ENCODE measurements around the gene DNASE1L1.
"Not testable (repeated sequence)": the region's sequence is repeated elsewhere in the genome, so short reads cannot be mapped to it uniquely, and the experiment has no call there.

Gene DNASE1L1

GRCh38 chrX:154388649-154389048 lies 20.4 kb downstream of the DNASE1L1 start:
- DNase-seq; H3K9me3 Mint-ChIP-seq; H3K4me3 Mint-ChIP-seq; H3K27ac Mint-ChIP-seq; H3K4me1 Mint-ChIP-seq (ENCODE audit: low read depth); H3K36me3 Mint-ChIP-seq (ENCODE audit: low read depth); H3K27me3 Mint-ChIP-seq: not testable (repeated sequence)

DNA sequence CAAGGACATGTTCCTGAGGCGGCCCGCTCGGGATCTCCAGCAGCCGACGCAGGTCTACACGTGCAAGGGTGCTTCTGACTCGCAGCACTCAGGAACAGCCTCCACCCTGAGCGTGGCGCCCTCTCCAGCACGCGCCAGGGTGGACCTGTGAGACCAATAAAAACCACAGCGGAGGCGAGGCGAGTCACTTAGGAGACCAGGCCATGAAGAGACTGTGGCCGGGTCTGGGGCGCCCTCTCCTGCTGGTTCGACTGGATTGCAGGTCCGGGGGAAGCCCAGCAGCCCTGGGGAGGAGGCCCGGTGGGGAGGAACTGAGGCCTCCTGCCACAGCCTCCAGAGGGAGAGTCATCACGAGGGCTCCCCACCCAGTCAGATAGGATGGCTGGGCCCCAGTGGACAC lies 21.0 kb downstream of the DNASE1L1 start:
- H3K4me3 Mint-ChIP-seq; H3K27me3 Mint-ChIP-seq; H3K4me1 Mint-ChIP-seq (ENCODE audit: low read depth); DNase-seq; H3K9me3 Mint-ChIP-seq; H3K36me3 Mint-ChIP-seq (ENCODE audit: low read depth); H3K27ac Mint-ChIP-seq: not testable (repeated sequence)

GRCh38 chrX:154384284-154384892 lies 24.7 kb downstream of the DNASE1L1 start:
- Mint-ChIP-seq H3K4me3 (no peak overlapping the region), H3K36me3 (ENCODE audit: low read depth) (peaks cover 24% of the 10 kb centered on the region), H3K27ac (peak overlapping the region; percentile 29), H3K27me3 (peaks cover 4% of the 10 kb centered on the region), H3K9me3 (no peaks in the 10 kb centered on the region), H3K4me1 (ENCODE audit: low read depth) (peaks cover 22% of the 10 kb centered on the region)
- DNase-seq = peak; percentile 28

- DNase-seq = peak; percentile 25
- peaks cover 24% of the 10 kb centered on the region for H3K36me3 Mint-ChIP-seq (ENCODE audit: low read depth)
- H3K9me3 Mint-ChIP-seq = no peaks in the 10 kb centered on the region
- H3K27me3 Mint-ChIP-seq = peaks cover 4% of the 10 kb centered on the region
- no peak overlapping the region for H3K4me3 Mint-ChIP-seq
- no peak overlapping the region for H3K27ac Mint-ChIP-seq
- H3K4me1 Mint-ChIP-seq (ENCODE audit: low read depth) = peaks cover 22% of the 10 kb centered on the region
Measured at GRCh38 chrX:154383359-154384283, 25.4 kb downstream of the DNASE1L1 start.

DNA sequence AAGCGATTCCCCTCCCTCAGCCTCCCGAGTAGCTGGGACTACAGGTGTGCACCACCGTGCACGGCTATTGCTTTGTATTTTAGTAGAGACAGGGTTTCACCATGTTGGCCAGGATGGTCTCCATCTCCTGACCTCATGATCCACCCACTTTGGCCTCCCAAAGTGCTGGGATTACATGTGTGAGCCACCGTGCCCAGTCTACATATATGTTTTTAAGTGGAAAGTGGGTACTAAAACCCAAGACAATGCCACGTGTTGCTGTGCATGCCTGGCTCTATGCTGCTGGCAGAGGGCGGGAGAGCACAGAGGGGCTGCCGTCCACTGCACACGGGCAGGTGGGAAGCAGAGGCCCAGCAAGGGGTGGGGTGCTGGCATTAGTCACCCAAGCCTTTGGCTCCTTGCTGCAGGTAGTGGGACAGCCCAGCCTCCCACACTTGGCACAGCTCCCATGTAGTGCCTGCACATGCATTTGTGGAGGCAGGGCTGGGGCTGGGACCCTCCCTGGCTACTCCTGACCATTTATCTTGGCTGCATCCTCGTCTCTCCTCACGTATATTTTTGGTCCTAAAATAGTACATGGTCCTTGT lies 26.5 kb downstream of the DNASE1L1 start:
- Mint-ChIP-seq H3K27ac (peak overlapping the region; percentile 44), H3K36me3 (ENCODE audit: low read depth) (peaks cover 24% of the 10 kb centered on the region), H3K4me1 (ENCODE audit: low read depth) (peaks cover 24% of the 10 kb centered on the region), H3K9me3 (no peaks in the 10 kb centered on the region), H3K27me3 (peaks cover 4% of the 10 kb centered on the region), H3K4me3 (no peak overlapping the region)
- DNase-seq = no peak

DNA sequence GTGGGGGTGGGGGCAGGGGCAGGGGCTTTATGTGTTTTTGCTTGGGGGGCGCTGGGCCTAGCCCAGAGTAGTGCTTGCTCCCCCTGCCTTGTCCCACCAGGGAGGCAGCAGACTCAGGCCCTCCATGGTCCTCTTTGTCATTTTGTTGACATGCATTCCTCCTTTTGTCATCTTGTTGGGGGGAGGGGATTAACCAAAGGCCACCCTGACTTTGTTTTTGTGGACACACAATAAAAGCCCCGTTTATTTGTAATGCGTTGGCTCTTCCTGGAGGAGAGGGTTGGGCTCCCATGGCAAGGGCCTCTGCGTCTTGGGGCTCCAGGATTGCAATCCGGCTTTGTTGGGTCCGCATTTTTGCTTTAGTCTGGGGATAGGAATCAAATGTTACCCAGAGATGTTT lies 27.8 kb downstream of the DNASE1L1 start:
- Mint-ChIP-seq H3K36me3 (ENCODE audit: low read depth) (peaks cover 24% of the 10 kb centered on the region), H3K27ac (no peak overlapping the region), H3K9me3 (no peaks in the 10 kb centered on the region), H3K27me3 (peaks cover 4% of the 10 kb centered on the region), H3K4me1 (ENCODE audit: low read depth) (peaks cover 28% of the 10 kb centered on the region), H3K4me3 (no peak overlapping the region)
- DNase-seq = no peak

GRCh38 chrX:154380787-154381186 lies 28.3 kb downstream of the DNASE1L1 start:
- H3K27me3 Mint-ChIP-seq = peaks cover 4% of the 10 kb centered on the region
- H3K36me3 Mint-ChIP-seq (ENCODE audit: low read depth) = peaks cover 24% of the 10 kb centered on the region
- H3K27ac Mint-ChIP-seq = peak overlapping the region; percentile 94
- H3K4me3 Mint-ChIP-seq = peak overlapping the region; percentile 86
- DNase-seq = no peak
- no peaks in the 10 kb centered on the region for H3K9me3 Mint-ChIP-seq
- H3K4me1 Mint-ChIP-seq (ENCODE audit: low read depth) = peaks cover 28% of the 10 kb centered on the region

DNA sequence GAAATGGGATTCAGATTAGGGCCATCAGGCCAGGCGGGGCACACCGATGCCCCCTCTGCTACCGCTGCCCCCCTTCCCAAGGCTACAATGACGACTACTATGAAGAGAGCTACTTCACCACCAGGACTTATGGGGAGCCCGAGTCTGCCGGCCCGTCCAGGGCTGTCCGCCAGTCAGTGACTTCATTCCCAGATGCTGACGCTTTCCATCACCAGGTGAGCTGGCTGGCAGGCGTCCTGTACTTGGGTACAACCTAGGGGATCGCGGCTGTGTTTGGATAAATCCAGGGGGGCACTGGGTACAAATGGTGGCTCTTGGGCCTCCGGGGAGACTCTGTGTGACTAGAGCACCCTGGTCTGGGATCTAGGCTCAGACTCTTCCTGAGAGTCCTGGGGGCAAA lies 28.9 kb downstream of the DNASE1L1 start:
- Mint-ChIP-seq H3K4me3 (peak overlapping the region; percentile 86), H3K36me3 (ENCODE audit: low read depth) (peaks cover 24% of the 10 kb centered on the region), H3K9me3 (no peaks in the 10 kb centered on the region), H3K27ac (peak overlapping the region; percentile 94), H3K27me3 (peaks cover 4% of the 10 kb centered on the region), H3K4me1 (ENCODE audit: low read depth) (peaks cover 30% of the 10 kb centered on the region)
- DNase-seq = no peak

DNA sequence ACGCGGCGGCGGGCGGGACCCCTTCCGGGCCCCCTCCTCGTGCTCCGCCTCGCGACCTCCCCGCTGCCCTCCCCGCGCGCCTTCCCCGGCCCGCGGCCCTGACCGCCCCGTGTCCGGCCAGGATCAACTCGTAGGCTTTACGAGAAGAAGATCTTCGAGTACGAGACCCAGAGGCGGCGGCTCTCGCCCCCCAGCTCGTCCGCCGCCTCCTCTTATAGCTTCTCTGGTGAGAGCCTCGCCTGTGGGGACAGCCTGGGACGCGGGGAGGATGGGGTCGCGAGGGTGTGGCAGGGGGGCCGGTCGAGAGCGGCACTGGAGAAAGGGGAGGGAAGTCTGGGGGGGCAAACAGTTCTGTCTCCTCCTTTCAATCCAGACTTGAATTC lies 29.5 kb downstream of the DNASE1L1 start:
- Mint-ChIP-seq H3K9me3 (no peaks in the 10 kb centered on the region), H3K36me3 (ENCODE audit: low read depth) (peaks cover 24% of the 10 kb centered on the region), H3K27me3 (peaks cover 4% of the 10 kb centered on the region), H3K4me1 (ENCODE audit: low read depth) (peaks cover 29% of the 10 kb centered on the region), H3K4me3 (peak overlapping the region; percentile 86), H3K27ac (peak overlapping the region; percentile 94)
- DNase-seq = no peak

DNA sequence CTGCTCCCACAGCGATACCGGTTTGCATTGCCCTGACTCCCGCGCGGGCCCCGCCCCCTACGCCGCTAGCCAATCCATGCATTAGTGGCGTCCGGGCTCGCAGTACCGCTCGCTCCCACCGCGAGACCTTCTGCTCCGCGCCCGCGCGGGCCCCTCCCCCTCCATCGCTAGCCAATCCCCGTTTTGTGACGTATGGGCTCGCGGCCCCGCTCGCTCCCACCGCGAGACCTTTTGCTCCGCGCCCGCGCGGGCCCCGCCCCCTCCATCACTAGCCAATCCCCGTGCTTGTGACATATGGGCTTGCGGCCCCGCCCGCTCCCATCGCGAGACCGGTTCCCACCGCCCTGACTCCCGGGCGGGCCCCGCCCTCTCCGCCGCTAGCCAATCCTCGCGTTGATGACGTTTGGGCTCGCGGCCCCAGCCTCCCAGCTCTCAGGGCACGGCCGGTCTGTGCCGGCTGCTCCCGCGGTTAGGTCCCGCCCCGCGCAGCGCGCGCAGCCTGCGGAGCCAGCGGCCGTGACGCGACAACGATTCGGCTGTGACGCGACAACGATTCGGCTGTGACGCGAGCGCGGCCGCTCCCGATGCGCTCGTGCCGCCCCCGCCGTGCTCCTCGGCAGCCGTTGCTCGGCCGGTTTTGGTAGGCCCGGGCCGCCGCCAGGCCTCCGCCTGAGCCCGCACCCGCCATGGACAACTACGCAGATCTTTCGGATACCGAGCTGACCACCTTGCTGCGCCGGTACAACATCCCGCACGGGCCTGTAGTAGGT lies 30.1 kb downstream of the DNASE1L1 start, which contains the start of gene EMD:
Gene EMD, plus strand, starts transcription at position 497 of the 770 bp plus-strand sequence. Its CDS starts 190 bp downstream, at position 687.
- H3K9me3 Mint-ChIP-seq = no peaks in the 10 kb centered on the region
- peaks cover 28% of the 10 kb centered on the region for H3K4me1 Mint-ChIP-seq (ENCODE audit: low read depth)
- peak; percentile 95 for DNase-seq
- peak within 1 kb of the TSS; percentile 86 for H3K4me3 Mint-ChIP-seq
- peaks cover 4% of the 10 kb centered on the region for H3K27me3 Mint-ChIP-seq
- H3K36me3 Mint-ChIP-seq (ENCODE audit: low read depth) = peaks cover 24% of the 10 kb centered on the region
- peak within 1 kb of the TSS; percentile 94 for H3K27ac Mint-ChIP-seq

GRCh38 chrX:154378059-154378798 lies 30.8 kb downstream of the DNASE1L1 start:
- peaks cover 31% of the 10 kb centered on the region for H3K4me1 Mint-ChIP-seq (ENCODE audit: low read depth)
- no peaks in the 10 kb centered on the region for H3K27me3 Mint-ChIP-seq
- no peaks in the 10 kb centered on the region for H3K9me3 Mint-ChIP-seq
- no peak for DNase-seq
- peak overlapping the region; percentile 91 for H3K27ac Mint-ChIP-seq
- peaks cover 24% of the 10 kb centered on the region for H3K36me3 Mint-ChIP-seq (ENCODE audit: low read depth)
- H3K4me3 Mint-ChIP-seq = peak overlapping the region; percentile 86

DNA sequence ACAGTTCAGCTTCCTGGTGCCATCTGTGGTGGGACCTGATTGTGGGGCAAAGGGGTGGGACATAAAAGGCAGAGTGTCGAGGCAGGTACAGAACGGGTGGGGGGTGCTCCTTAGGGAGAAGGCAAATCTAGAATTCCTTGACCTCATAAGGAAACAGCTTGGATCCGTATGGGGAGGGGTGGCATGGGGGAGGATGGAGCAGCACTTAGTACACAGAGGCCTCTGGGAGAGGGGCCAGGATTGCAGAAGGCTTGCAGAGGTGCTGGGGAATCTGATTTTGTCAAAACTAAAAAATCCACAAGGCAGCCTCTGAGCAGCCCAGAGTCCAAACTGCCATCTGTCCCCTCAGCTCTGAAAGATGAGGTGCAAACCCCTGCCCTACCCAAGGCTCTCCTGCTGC lies 32.3 kb downstream of the DNASE1L1 start:
- peaks cover 19% of the 10 kb centered on the region for H3K36me3 Mint-ChIP-seq (ENCODE audit: low read depth)
- DNase-seq = no peak
- peak overlapping the region; percentile 77 for H3K27ac Mint-ChIP-seq
- H3K4me3 Mint-ChIP-seq = no peak overlapping the region
- H3K27me3 Mint-ChIP-seq = no peaks in the 10 kb centered on the region
- H3K9me3 Mint-ChIP-seq = no peaks in the 10 kb centered on the region
- H3K4me1 Mint-ChIP-seq (ENCODE audit: low read depth) = peaks cover 34% of the 10 kb centered on the region

GRCh38 chrX:154375156-154375504 lies 33.9 kb downstream of the DNASE1L1 start:
- no peaks in the 10 kb centered on the region for H3K9me3 Mint-ChIP-seq

More at GRCh38 chrX:154375156-154375504, 33.9 kb downstream of the DNASE1L1 start:
- H3K4me3 Mint-ChIP-seq = peak overlapping the region; percentile 57
- DNase-seq = no peak
- peaks cover 25% of the 10 kb centered on the region for H3K4me1 Mint-ChIP-seq (ENCODE audit: low read depth)
- H3K27me3 Mint-ChIP-seq = no peaks in the 10 kb centered on the region
- H3K27ac Mint-ChIP-seq = peak overlapping the region; percentile 14
- peaks cover 9% of the 10 kb centered on the region for H3K36me3 Mint-ChIP-seq (ENCODE audit: low read depth)
